ENCODE measurements around the gene TRIM31. TPM values are rescaled to one million over a fixed set of nuclear protein-coding genes. Genes with fewer than 3 reads are reported as not detected.
A peak's percentile ranks its signal among the peaks of the same experiment; 100 is the strongest.

TRIM31 gene
- polyA plus RNA-seq, 2 donors: 0.11 to 0.22 TPM

DNA sequence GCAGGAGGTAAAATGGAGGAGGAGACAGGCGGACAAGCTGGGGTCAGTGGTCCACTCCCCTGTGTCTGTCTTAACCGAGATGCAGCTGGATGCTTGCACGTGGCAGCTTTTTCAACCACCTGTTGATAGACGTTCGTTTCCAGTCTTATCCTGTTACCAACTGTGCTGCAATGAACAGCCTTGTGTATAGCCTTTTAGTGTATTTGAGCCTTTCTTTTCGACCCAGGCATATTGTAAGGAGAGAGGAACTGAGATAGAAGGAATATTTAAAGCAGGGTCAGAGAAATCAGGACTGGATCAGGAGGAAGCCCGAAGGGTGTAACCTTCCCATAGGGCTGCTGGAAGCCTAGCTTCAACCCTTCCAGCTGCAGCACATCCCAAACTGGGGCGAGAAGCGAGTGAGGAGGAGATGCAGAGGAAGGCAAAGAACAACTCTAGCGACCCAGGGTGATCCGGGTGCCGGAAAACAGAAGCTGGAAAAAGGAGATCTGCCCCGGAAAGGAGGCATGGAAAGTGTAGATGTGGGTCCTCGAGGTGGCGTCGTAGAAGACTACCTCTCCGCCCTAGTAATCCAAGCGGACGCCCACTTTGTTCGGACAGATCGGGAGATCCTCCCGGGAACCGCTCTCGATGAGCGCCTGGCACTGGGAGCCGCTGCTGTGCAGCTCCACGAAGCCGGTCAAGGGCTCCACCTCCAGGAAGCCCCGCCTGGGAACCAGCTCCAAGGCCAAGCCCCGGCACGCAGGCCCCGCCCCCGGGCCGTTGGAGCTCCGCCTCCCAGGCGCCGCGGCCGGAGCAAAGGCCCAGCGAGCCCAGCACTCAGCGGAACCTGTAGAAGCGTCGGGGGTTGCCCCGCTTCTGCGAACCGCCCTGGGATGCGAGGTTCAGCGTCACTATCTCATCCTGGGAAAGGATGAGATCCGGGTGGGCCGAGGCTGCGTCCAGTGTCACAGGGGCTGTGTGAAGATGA, 11.2 kb downstream of the TRIM31 start:
- H3K36me3 ChIP-seq (ENCODE audit: control insufficient read depth in 2 of 2, insufficient read depth in 2 of 2, low read length in 1 of 2): no peaks in the 10 kb centered on the region
- peaks cover 0 to 7% of the 10 kb centered on the region in 2 donors for H3K4me1 ChIP-seq (ENCODE audit: control insufficient read depth in 2 of 2, insufficient read depth in 2 of 2, low read length in 1 of 2)
- H3K27ac ChIP-seq (ENCODE audit: low read depth in 2 of 2, low read length in 1 of 2): peak overlapping the region; percentile 74 to 92
- H3K27me3 ChIP-seq (ENCODE audit: control insufficient read depth in 1 of 2, insufficient read depth in 2 of 2, low read length in 2 of 2): peaks cover 0 to 3% of the 10 kb centered on the region in 2 donors
- peak overlapping the region; percentile 38 to 47 for H3K4me3 ChIP-seq (ENCODE audit: low read depth in 1 of 2, low read length in 2 of 2)
- WGBS, 2 donors: 2 to 5% methylated on average over 48 to 51 of the region's 51 CpGs
- no peaks in the 10 kb centered on the region for H3K9me3 ChIP-seq (ENCODE audit: control insufficient read depth in 2 of 2, insufficient read depth in 1 of 2, low read depth in 1 of 2, low read length in 1 of 2)

GRCh38 chr6:30100585-30101443, 12.1 kb downstream of the TRIM31 start:
- Histone ChIP-seq H3K27me3 (ENCODE audit: control insufficient read depth in 1 of 2, insufficient read depth in 2 of 2, low read length in 2 of 2) (peaks cover 0 to 3% of the 10 kb centered on the region in 2 donors), H3K4me1 (ENCODE audit: control insufficient read depth in 2 of 2, insufficient read depth in 2 of 2, low read length in 1 of 2) (peaks cover 0 to 7% of the 10 kb centered on the region in 2 donors), H3K36me3 (ENCODE audit: control insufficient read depth in 2 of 2, insufficient read depth in 2 of 2, low read length in 1 of 2) (no peaks in the 10 kb centered on the region), H3K4me3 (ENCODE audit: low read depth in 1 of 2, low read length in 2 of 2) (peak overlapping the region; percentile 38 to 47), H3K27ac (ENCODE audit: low read depth in 2 of 2, low read length in 1 of 2) (peak overlapping the region in 1 of 2 donors; percentile 75), H3K9me3 (ENCODE audit: control insufficient read depth in 2 of 2, insufficient read depth in 1 of 2, low read depth in 1 of 2, low read length in 1 of 2) (no peaks in the 10 kb centered on the region)
- 2% methylated on average over 43 to 47 of the region's 47 CpGs for whole genome bisulfite sequencing, 2 donors

DNA sequence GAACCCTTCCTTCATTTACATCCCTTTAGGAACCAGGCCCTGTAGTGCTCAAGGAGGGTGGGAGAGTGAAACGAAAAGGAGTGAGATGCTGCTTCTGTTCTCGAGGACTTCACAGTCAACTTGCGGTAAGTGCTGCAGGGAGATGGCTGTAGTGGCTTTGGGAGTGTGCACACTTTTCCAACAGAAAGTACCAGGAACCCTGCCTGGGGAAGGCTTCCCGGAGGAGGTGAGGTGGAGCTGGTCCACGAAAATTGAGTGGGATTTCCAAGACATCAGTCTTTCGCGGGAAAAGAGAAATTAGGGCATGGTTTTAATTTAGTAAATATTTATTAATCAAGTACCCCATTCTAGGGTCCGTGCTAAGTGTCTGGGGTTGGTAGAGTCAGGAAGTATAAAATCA, 12.7 kb downstream of the TRIM31 start:
- 38 to 45% methylated on average over 8 of the region's 8 CpGs for WGBS, 2 donors
- Histone ChIP-seq H3K36me3 (ENCODE audit: control insufficient read depth in 2 of 2, insufficient read depth in 2 of 2, low read length in 1 of 2) (no peaks in the 10 kb centered on the region), H3K27me3 (ENCODE audit: control insufficient read depth in 1 of 2, insufficient read depth in 2 of 2, low read length in 2 of 2) (peaks cover 0 to 3% of the 10 kb centered on the region in 2 donors), H3K4me1 (ENCODE audit: control insufficient read depth in 2 of 2, insufficient read depth in 2 of 2, low read length in 1 of 2) (peaks cover 0 to 7% of the 10 kb centered on the region in 2 donors), H3K27ac (ENCODE audit: low read depth in 2 of 2, low read length in 1 of 2) (peak overlapping the region in 1 of 2 donors; percentile 15), H3K9me3 (ENCODE audit: control insufficient read depth in 2 of 2, insufficient read depth in 1 of 2, low read depth in 1 of 2, low read length in 1 of 2) (no peaks in the 10 kb centered on the region), H3K4me3 (ENCODE audit: low read depth in 1 of 2, low read length in 2 of 2) (peak overlapping the region in 1 of 2 donors; percentile 47)

- Histone ChIP-seq H3K36me3 (ENCODE audit: control insufficient read depth in 2 of 2, insufficient read depth in 2 of 2, low read length in 1 of 2) (no peaks in the 10 kb centered on the region), H3K9me3 (ENCODE audit: control insufficient read depth in 2 of 2, insufficient read depth in 1 of 2, low read depth in 1 of 2, low read length in 1 of 2) (no peaks in the 10 kb centered on the region), H3K4me1 (ENCODE audit: control insufficient read depth in 2 of 2, insufficient read depth in 2 of 2, low read length in 1 of 2) (peaks cover 0 to 7% of the 10 kb centered on the region in 2 donors), H3K27ac (ENCODE audit: low read depth in 2 of 2, low read length in 1 of 2) (no peak overlapping the region), H3K4me3 (ENCODE audit: low read depth in 1 of 2, low read length in 2 of 2) (no peak overlapping the region), H3K27me3 (ENCODE audit: control insufficient read depth in 1 of 2, insufficient read depth in 2 of 2, low read length in 2 of 2) (peaks cover 0 to 3% of the 10 kb centered on the region in 2 donors)
- WGBS, 2 donors: 67 to 72% methylated on average over 4 of the region's 4 CpGs
Observed at GRCh38 chr6:30097902-30098768, 14.8 kb downstream of the TRIM31 start.

- Histone ChIP-seq H3K9me3 (ENCODE audit: control insufficient read depth in 2 of 2, insufficient read depth in 1 of 2, low read depth in 1 of 2, low read length in 1 of 2) (no peaks in the 10 kb centered on the region), H3K4me1 (ENCODE audit: control insufficient read depth in 2 of 2, insufficient read depth in 2 of 2, low read length in 1 of 2) (peaks cover 4 to 10% of the 10 kb centered on the region in 2 donors), H3K4me3 (ENCODE audit: low read depth in 1 of 2, low read length in 2 of 2) (no peak overlapping the region), H3K27ac (ENCODE audit: low read depth in 2 of 2, low read length in 1 of 2) (no peak overlapping the region), H3K36me3 (ENCODE audit: control insufficient read depth in 2 of 2, insufficient read depth in 2 of 2, low read length in 1 of 2) (no peaks in the 10 kb centered on the region), H3K27me3 (ENCODE audit: control insufficient read depth in 1 of 2, insufficient read depth in 2 of 2, low read length in 2 of 2) (peaks cover 0 to 3% of the 10 kb centered on the region in 2 donors)
- 33 to 54% methylated on average over 1 of the region's 1 CpG for WGBS, 2 donors
Observed at GRCh38 chr6:30096829-30097228, 16.1 kb downstream of the TRIM31 start.

GRCh38 chr6:30093951-30094661, 18.8 kb downstream of the TRIM31 start:
- H3K4me1 ChIP-seq (ENCODE audit: control insufficient read depth in 2 of 2, insufficient read depth in 2 of 2, low read length in 1 of 2): peaks cover 4 to 6% of the 10 kb centered on the region in 2 donors
- no peaks in the 10 kb centered on the region for H3K36me3 ChIP-seq (ENCODE audit: control insufficient read depth in 2 of 2, insufficient read depth in 2 of 2, low read length in 1 of 2)
- H3K27me3 ChIP-seq (ENCODE audit: control insufficient read depth in 1 of 2, insufficient read depth in 2 of 2, low read length in 2 of 2): no peaks in the 10 kb centered on the region
- no peak overlapping the region for H3K4me3 ChIP-seq (ENCODE audit: low read depth in 1 of 2, low read length in 2 of 2)
- WGBS, 2 donors: 76% methylated on average over 5 of the region's 5 CpGs
- H3K27ac ChIP-seq (ENCODE audit: low read depth in 2 of 2, low read length in 1 of 2): no peak overlapping the region
- no peaks in the 10 kb centered on the region for H3K9me3 ChIP-seq (ENCODE audit: control insufficient read depth in 2 of 2, insufficient read depth in 1 of 2, low read depth in 1 of 2, low read length in 1 of 2)

- Histone ChIP-seq H3K4me3 (ENCODE audit: low read depth in 1 of 2, low read length in 2 of 2) (no peak overlapping the region), H3K4me1 (ENCODE audit: control insufficient read depth in 2 of 2, insufficient read depth in 2 of 2, low read length in 1 of 2) (peaks cover 4 to 6% of the 10 kb centered on the region in 2 donors), H3K27me3 (ENCODE audit: control insufficient read depth in 1 of 2, insufficient read depth in 2 of 2, low read length in 2 of 2) (no peaks in the 10 kb centered on the region), H3K27ac (ENCODE audit: low read depth in 2 of 2, low read length in 1 of 2) (no peak overlapping the region), H3K36me3 (ENCODE audit: control insufficient read depth in 2 of 2, insufficient read depth in 2 of 2, low read length in 1 of 2) (no peaks in the 10 kb centered on the region), H3K9me3 (ENCODE audit: control insufficient read depth in 2 of 2, insufficient read depth in 1 of 2, low read depth in 1 of 2, low read length in 1 of 2) (no peaks in the 10 kb centered on the region)
- WGBS, 2 donors: 73 to 74% methylated on average over 6 of the region's 6 CpGs
Observed at GRCh38 chr6:30092852-30093543, 19.9 kb downstream of the TRIM31 start.

Measured in esophagus (tissue), 2 donors.